GM19467 (cell line): ENCODE results near the gene NDUFA9.

Experiments
- ATAC-seq: cut with Tn5 transposase; IDR thresholded peaks from one replicate; pipeline ENCODE4 v1.9.1; 2021; ENCODE audit warnings: mild to moderate bottlenecking, moderate library complexity; ENCODE audit not compliant: unreplicated experiment

The NDUFA9 gene

DNA sequence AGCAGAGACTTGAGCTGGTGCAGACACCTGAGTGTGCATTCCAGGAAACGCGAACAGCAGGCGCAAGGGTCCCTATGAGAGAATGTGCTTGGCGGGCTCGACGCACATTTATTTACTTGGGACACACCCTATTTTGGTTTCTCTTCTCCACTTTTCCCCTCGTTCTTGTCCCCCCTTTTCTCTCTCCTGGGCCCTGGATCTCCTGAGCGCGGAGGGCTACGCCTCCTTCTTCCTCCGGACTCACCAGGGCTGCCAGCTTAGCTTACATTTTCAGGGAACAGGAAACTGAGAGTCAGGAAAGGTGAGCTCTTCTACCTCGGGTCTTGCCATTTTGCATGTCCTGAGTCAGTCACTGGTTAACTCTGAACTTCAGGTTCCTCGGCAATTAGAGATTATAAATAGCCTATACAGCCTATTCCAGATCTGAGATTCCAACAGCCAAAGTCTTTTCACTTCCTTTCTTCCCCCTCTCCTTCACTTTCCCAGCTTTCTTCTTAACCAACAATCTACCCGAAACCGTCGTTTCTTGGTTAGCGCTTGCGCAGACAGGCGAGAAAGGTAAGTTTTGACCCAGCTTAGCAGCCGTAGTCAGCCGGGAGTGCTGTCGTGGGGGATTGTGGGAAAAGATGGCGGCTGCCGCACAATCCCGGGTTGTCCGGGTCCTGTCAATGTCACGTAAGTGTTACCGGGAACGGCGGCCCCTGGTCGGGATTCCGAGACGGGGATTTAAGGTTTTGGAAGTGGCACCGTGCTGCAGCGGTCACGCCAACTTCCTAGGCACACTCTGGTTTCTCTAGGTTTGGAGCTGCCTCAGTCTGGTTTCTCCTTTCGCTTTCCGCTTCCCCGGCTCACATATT, at the start of gene NDUFA9, which contains the start of gene AKAP3:
Gene NDUFA9 (plus strand): TSS at position 614 of the 857 bp plus-strand sequence. CDS start 13 bp downstream, at position 627.
Gene AKAP3 (minus strand): TSS at position 551 of the 857 bp plus-strand sequence. CDS start 10,855 bp downstream, outside the sequence.
- ATAC-seq: peak; percentile 68

DNA sequence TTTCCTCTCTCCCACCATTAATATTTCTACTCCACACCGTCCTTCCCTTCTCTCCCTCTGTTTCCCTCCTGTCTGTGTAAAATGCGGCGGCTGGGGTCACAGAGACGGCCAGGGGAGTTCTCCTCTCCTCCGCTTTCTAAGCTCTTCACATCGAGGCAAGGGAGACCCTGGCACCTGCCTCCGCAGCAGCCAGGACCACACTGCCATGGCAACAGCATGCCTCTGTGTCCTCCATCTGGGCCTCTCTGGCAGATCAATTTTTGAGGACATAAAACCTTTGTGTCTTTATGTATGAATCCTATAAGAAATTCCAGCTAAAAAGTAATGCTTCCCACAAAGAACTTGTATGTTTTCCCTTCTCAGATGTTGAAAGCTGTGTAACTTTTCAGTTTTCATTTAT, 45.5 kb upstream of the NDUFA9 start:
- ATAC-seq: no peak

DNA sequence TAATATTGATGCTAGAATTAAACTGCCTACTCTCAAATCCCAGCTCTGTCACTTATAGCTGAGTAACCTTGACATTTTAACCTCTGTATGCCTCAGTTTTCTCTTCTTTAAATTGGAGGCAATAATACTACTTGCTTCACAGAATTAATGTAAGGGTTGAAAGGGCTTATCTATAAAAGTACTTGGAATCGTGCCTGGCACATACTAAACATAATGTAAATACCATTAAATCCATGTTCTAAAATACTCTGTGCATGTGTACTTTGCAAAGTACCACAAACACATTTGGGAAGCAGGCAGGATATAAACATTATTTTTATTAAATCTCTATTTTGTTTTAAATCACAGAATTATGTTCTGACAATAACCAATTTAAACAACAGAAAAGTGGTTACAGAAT, 45.0 kb upstream of the NDUFA9 start:
- ATAC-seq: no peak

DNA sequence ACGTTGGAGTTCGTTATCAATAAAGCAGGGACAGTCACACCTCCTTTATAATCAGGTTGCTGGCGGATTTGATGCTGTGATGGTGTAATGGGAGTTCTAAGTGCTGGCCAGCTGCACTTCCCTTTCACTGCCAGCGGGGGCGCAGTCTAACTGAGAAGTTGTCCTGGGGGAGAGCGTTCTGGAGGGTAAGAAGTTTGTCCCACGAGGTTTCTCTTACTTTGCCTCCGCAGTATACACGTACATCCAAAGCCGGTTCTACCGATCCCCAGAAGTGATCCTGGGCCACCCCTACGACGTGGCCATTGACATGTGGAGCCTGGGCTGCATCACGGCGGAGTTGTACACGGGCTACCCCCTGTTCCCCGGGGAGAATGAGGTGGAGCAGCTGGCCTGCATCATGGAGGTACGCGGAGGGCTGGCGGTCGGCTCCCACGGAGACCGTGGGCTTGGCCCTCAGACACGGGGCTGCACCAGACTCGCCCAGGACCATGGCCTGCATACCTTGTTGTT, 44.2 kb upstream of the NDUFA9 start:
- peak; percentile 91 for ATAC-seq

DNA sequence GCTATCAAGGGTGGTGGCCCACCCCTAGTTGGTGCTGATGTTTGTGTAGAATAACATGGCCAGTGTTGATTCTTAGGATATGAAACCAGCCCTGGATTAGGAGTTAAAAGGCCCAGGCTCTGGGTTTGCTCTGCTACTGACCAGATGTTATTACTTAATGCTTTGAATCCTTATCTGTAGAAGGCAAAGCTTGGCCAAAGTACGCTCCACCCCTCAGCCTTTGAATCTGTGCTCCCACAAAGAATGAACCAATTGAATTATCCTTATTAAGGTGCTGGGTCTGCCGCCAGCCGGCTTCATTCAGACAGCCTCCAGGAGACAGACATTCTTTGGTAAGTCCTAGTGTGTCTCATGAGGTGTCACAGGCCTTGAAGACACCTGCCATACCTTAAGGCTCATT, 41.9 kb upstream of the NDUFA9 start:
- ATAC-seq: no peak

DNA sequence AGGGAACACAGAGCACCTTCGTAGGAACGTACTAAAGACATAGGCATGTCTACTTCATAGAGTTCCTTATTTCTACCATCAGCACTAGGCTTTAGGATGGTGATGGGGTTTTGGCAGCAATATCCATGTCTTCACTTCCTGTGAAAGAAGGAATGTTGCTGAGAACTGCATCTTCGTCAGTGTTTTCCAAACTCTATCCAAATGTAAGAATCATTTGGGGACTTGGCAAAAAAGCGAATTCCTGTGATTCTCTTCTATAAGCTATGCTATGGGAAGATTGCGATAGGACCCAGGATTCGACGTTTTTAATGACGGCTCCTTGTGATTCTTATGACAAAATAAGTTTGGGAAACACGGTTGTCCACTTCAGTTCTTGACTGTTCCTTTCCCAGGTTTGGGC, 39.8 kb upstream of the NDUFA9 start:
- ATAC-seq: no peak

DNA sequence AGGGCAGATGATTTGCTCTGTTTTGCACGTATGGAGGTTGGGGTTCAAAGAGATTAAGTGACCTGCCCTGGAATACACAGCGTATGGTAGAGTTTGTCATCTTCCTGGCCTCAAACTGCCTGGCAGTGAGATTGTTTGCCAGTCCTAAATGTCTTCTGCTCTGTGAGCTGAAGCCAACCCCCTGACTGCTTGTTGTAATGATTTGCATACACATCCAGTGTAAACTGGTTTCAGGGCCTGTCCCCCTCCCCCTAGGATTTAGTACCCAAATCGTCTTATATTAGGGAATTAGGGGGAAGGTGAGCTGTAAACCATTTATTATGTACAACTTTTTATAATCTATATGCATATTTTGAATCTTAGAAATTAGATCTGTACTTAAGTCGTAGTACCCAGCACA, 38.4 kb upstream of the NDUFA9 start:
- ATAC-seq: no peak

DNA sequence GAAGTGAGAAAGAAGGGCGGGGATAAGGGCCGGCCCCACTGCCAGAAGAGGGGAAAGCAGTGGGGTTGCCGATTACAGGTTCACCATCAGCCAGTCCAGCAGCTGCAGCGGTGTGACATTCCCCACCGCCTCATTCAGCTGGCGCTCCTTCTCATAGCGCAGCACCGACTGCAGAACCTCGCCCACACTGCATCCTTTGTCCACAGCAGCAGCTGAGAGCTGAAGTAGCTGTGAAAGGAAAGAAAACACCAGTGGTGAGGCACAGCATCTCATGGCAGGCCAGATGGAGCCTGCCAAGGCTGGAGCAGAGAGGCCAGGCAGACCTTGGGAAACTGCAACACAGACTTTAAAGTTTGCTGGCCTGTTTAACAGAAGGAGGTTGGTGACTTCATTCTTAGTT, 33.2 kb upstream of the NDUFA9 start:
- no peak for ATAC-seq

DNA sequence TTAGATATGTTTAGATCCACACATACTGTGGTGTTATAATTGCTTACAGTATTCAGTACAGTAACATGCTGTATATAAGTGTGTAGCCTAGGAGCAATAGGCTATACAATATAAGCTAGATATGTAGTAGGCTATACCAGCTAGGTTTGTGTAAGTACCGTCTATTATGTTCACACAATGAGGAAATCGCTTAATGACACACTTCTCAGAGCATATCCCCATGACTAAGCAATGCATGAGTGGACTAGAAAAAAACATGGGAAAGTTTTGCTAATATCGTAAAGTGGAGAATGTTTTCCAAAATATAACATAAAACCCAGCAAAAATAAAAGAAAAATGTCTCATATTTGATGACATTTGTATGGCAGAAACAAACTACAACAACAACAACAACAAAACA, 27.4 kb upstream of the NDUFA9 start:
- no peak for ATAC-seq

DNA sequence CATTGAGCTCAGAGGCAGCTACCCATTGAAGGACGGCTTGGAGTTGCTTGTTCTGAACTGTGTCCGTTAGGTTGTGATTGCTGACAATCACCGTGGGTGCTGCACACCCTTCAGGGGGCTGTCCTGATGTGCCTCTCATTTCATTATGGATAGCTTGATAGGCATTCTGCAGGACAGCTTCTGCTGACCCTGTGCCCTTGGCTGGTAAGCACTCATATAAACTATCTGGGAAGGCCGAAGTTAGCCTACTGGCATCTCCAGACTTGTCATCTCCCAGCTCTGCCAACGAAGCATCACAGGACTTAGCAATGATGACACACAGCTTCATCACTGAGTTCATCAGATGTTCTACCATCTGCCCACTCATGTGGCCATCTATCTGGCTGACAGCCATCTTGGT, 22.4 kb upstream of the NDUFA9 start:
- no peak for ATAC-seq

DNA sequence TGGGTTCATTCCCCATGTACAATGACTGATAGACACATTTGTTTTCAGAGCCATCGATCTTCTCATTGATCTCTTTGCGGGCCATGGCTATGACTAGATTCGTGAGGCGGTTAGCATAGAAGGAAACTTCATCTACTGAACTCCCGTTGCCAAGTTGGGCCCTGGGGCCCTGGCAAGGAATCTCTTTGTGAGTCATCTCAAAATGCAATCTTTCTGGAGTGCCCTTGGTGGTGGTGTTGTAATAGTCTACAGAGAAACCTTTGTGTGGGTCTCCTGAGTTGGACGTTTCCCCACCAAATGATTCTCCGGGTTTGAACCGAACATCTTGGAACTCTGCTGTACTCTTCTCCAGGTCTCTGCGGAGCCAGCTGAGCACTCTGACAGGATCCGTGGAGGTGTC, 20.5 kb upstream of the NDUFA9 start:
- no peak for ATAC-seq

DNA sequence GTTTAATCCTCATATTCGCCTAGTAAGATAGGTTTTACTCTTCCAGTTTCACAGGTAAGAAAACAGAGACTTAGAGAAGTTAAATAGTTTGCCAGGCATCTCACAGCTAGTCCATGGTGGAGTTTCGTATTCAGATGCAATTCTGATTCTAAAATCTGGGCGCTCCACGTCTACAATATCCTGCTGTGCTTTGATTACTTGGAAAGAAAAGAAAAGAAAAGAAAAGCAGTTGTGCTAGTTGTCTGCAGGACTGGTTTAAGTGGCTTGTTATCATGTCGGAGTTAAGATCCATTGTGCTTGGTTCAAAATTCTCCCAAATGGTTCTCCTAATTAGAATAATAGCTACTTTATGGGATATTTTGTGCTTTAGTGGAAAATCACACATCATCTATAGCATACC, 18.7 kb upstream of the NDUFA9 start:
- no peak for ATAC-seq

DNA sequence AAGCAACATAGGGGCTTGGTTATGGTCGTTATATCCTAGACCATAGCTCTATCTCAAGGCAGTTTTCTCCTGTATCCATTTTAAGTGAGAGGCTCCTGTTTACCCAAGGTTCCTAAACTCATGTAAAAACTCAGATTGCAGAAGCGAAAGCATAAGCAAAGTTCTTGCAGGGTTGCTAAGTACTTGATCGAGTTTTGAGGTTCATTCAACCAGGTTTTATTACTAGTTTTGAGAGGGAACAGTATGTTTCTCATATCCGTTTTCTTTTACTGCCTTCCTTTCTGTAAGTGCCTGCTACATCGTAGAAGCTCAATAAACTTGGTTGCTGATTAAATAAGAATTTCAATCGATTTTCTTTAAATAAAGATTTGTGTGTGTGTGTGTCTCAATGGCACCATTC, 5.2 kb upstream of the NDUFA9 start:
- ATAC-seq: no peak

DNA sequence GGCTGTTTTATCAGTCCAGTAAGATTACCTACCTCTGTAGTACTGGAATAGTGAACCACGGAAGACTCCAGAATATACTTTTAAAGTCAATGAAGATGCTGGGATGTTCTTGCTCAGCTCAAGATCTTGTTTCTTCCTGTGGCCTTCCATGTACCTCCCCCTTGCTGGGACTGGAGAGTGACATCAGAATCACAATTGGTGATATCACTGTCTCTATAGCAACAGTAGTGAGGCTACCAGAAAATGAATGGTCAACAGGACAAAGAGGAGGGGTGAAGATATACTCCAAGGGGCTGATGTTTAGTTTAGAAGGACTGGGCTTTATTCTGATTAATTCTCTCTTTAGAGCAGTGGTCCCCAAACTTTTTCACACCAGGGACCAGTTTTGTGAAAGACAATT, 3.9 kb upstream of the NDUFA9 start:
- no peak for ATAC-seq

DNA sequence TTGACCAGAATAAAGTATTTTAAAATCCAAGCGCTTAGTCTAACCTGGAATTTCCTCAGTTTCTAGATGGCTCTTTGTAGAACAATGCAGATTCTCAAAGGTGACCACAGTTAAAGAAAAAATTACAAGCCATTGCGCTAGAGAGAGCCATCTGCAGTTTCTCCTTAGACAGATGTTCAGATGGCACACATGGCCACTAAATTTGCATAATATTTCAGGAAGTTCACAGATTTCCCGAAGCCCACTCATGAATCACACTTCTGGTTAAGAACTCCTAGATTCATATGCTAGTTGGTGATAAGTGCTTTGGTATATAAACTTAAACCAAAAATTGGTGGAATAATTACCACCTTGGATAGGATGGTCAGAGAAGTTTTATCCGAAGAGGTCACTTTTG, 812 bp upstream of the NDUFA9 start:
- no peak for ATAC-seq

DNA sequence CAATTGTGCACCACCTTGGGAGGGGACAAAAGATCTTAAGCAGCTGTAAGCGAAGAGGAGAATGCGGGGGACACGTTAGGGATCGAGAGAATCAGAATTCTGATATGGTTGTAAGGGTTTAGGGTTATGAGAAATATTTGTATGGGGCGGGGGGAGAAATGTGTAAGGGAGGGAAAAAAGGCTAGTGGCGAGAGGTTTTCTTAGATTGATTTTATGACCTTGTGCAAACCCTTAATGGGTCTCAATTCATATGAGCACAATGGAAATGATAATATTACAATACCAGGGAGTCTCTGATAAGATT, 396 bp downstream of the NDUFA9 start:
- ATAC-seq: no peak

DNA sequence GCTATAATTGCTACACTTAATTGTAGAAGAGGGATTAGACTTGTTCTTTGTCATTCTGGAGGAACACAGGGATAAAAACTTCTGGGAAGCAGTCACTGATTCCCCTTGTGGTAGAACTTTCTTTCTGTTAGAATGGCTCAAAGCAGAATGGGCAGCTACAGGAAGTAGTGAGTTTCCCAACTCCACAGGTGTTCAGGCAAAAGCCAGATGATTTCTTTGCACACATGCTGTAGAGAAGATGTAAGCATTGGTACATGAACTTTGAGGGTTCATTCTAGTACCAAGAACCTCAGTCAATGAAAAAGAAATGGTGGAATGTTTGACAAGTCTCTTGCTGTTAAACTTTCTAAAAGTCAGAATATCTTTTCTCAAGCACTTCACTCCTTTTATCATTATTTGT, 4.3 kb downstream of the NDUFA9 start:
- ATAC-seq: no peak

DNA sequence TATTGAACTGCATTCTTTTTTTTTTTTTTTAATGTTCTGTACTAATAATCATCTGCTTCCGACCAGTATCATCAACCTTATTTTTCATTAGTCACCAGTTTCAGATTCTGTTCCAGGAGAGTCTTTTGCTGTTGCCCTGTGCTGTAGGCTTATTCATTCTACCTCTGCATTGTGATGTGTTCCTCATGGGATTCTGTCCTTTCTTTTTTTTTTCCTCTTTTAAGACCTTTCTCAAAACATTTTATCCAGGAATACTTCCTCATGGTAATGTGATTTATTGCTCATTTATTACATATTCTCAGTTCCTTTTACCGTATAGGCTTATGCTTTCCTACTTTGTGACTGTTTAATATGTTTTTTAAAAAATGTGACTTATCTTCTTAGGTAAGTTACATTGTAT, 4.8 kb downstream of the NDUFA9 start:
- ATAC-seq: no peak

DNA sequence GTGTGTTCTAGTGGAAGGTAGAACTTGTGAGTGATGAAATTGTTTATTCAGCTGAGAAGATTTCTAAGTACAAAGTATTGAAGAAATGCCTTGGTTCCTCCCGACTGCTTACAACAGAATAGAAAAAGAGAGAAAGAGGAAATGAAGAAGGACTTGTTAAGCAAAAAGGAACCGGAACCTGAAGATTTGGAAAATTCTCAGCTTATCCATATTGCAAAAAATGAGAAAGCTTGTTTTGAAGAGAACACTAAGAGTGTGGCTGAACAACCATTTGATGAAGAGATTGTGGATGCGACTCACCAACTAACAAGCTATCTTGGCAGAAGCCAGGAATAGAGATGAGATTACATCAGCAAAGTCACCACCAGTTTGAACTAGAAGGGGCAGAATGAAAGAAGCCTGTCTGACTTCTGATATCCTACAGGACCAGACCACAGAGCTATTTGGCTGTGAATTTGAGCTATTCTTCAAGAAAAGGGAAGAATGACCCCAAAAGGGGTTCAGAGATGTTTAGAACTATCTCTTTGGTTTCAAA, 15.1 kb downstream of the NDUFA9 start:
- no peak for ATAC-seq

DNA sequence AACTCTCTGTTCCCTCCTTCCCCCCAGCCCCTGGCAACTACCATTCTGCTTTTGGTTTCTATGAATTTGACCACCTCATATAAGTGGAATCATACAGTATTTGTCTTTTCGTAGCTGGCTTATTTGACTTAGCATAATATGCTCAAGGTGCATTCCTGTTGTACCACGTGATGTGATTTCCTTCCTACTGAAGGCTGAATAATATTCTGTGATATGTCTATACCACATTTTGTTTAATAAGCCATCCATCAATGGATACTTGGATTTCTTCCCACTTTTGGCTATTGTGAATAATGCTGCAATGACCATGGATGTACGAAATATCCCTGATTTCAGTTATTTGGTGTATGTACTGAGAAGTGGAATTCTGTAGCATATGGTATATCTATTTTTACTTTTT, 16.3 kb downstream of the NDUFA9 start:
- no peak for ATAC-seq

DNA sequence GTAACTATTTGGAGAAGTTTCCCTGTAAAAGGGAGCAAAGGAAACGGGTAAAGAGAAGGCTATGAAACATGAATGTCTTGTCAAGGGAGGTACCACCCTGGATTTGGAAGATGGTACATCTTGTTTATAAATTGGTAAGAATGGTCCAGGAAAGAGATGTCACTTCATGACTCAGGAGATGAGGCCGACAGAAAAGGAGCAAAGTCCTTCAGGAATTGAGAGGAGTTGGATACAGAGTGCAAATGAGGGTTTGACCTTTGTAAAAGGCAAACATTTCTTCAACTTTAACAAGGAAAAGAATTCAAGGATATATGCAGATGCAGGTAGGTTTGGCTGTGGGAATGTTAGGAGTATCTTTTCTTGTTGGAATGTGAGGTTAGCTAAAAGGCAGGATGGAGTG, 30.8 kb downstream of the NDUFA9 start:
- no peak for ATAC-seq

DNA sequence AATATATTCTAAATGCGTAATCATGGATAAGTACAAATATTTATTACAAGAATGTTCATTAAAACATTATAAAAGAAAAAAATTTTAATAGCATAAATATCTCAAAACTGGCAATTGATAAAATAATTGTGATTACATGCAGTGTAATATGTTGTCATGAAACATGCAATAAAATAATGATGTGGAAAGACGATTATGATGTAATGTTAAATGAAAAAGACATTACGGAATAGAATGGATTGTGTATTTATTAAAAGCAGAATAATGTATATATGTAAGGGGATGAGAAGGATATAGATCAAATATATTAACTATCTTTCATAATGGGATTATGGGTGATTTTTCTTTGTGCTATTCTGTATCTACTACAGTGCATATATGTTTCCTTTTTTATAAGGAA, 32.8 kb downstream of the NDUFA9 start:
- ATAC-seq: no peak

DNA sequence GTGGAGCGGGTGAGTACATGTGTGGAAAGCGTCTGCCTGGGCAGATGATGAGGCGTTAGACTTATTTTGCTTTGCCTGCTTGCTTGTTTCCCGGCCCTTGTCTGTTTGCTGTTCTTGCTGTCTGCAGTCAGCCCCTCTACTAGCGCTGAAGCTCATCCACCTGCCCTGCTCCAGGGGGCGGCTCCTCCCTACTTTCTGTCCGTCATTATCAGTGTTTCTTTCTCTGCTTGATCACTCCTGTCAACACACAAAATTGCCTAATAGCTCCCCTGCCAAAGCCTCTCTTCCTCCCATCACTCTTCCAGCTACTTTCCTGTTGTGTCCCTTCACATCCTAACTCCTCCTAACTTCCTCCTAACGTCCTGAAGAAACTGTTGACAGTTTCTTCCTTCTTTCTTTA, 36.4 kb downstream of the NDUFA9 start:
- ATAC-seq: no peak
